Left ventricle myocardium superior (tissue), 1 donor: Measurements from ENCODE around the gene MIGA2. TPM values are rescaled to one million over a fixed set of nuclear protein-coding genes. Genes with fewer than 3 reads are reported as not detected.

Experiments
- ATAC-seq: fragments of 200-7000 bp; cut with Tn5 transposase; one replicate; pipeline ENCODE4 v1.9.1; 2020; ENCODE audit warnings: mild to moderate bottlenecking, moderate library complexity
- DNase-seq: peaks from one replicate; pipeline ENCODE4 v3.0.0-alpha.2; 2020
- intact Hi-C: fragments of 100-400 bp; cut with micrococcal nuclease; formaldehyde crosslinking; loops from one replicate; pipeline ENCODE4 v1.11.0; 2022
- total RNA-seq: library from RNA; stranded (reverse); fragmentation: NEBNext Ultra II Directional; extraction: Animal tissue kit (Norgen Biotek cat#: 25700); gene quantifications from one replicate; pipeline ENCODE4 v1.2.1, GENCODE V29; 2021
- donor health status: DM: no; HTN: yes; CAD: no; lungs with severe emphysema.

The MIGA2 gene
- total RNA-seq, 1 donor from 2014 or later = 39.0 TPM

- intact Hi-C loops = no loop called here
- no peak for DNase-seq
- no peak for ATAC-seq
Observed at GRCh38 chr9:129093602-129094386, 57.4 kb downstream of the MIGA2 start.

DNA sequence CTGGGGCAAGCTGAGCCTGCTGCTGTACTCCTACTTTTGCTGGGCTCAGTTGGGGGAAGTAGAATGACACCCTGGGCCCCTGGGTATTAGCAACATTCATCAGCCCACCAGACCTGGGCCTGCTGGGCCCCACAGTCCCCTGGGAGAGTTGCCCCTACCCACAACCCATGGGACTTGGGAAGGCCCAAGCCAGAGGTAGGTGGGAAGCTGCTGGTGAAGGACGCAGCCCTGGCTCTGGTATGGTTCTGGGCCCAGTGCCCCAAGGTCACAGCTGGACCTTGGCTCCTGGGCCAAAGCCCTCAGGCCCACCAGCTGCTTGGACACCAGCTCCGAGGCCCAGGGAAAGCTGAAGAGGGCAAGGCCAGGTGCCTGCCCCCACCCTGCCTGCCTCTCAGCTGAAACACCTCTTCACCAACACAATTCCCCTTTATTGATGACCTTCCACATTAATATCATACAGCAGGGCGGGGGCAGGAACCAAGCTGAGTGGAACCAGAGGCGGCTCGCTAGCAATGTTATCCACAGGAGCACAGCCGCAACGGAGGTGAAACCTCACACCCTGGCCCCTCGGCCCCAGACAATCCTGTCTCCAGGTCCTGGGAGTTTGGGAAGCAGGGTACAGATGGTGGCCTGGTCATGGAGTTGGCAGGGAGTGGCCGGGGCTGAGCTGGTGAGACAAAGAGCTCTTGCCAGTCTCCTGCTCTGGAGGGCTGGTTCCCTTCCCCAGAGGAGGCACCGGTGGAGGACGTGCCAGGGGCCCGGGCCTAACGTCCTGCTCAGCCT is 58.2 kb downstream of the MIGA2 start:
- peak; percentile 64 for DNase-seq
- ATAC-seq = peak; percentile 72
- intact Hi-C loops = no loop called here

- intact Hi-C loops = no loop called here
- no peak for ATAC-seq
- DNase-seq = no peak
Observed at GRCh38 chr9:129095170-129095667, 58.8 kb downstream of the MIGA2 start.

DNA sequence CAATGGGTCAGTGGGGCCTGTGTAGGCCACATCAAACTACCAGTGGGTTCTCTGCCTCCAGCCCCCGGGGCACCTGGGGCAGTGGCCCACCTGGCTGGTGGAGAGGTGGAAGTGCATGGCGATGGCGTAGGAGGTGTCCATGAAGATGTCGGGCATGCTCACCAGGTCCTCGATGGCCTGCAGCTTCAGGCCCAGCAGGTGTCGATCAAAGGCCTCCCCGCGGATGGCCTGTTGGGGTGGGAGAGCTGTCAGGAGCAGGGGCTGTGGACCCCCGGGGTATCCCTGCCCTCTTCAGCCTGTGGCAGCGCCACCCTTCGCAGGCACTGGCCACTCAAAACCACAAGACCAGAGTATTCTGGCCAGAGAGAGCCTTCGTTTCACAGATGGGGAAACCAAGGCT is 59.5 kb downstream of the MIGA2 start:
- DNase-seq = no peak
- intact Hi-C loops = no loop called here
- ATAC-seq = no peak

DNA sequence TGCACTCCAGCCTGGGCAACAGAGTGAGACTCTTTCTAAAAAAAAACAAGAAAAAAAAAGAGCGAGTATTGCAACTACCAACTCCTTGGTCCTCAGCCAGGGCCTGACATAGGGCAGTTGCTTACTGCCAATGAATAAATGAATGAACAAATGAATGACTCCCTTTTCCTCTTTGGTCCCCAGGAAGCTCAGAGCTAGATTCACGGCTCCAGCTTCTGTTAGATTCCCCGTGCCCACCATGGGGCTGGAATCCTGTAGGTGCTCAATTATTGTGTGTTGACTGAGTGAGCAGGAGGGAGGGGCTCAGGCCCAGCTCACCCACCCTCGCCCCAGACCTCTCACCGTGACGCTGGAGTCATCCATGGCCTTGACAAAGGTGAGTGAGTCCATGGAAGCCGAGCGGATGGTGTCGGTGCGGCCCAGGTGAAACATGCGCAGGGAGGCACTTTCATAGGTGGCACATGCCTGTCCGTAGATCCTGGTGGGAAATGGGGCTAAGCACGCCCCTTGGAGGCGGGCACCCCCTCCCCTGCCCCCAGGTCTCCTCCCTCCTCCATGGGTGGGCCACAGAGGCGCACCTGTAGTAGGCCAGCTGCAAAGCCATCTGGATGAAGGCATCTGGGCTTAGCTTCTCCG is 61.4 kb downstream of the MIGA2 start:
- ATAC-seq = no peak
- intact Hi-C loops = no loop called here
- DNase-seq = no peak

- DNase-seq (no peak), ATAC-seq (no peak)
- intact Hi-C loops = no loop called here
Observed at GRCh38 chr9:129098328-129098727, 61.9 kb downstream of the MIGA2 start.

- no peak for ATAC-seq
- DNase-seq = no peak
- intact Hi-C loops = no loop called here
Observed at GRCh38 chr9:129100383-129101169, 64.2 kb downstream of the MIGA2 start.

DNA sequence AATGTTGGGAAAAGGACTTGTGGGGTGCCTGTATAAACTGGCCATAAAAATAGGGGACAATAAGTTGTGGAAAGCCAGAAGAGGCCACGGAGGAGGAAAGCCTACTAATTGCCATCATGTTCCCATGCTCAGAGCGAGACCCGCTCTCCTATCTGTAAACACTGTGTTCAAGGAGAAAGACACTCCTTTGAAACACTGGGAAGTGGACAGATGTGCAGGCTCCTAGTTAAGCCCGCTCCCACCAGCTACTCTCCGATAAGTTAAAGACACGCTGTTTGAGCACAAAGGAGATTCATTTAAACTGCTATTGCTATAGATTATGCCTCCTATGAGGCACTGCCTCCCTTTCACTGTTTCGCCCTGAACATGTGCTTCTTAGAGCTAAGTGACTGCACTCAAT is 64.9 kb downstream of the MIGA2 start:
- intact Hi-C loops = no loop called here
- DNase-seq = no peak
- no peak for ATAC-seq

GRCh38 chr9:129102095-129102525 is 65.7 kb downstream of the MIGA2 start:
- intact Hi-C loops = no loop called here
- DNase-seq (no peak), ATAC-seq (peak; percentile 4)

GRCh38 chr9:129102791-129103594 is 66.6 kb downstream of the MIGA2 start:
- ATAC-seq = peak; percentile 70
- intact Hi-C loops = no loop called here
- DNase-seq = peak; percentile 59

DNA sequence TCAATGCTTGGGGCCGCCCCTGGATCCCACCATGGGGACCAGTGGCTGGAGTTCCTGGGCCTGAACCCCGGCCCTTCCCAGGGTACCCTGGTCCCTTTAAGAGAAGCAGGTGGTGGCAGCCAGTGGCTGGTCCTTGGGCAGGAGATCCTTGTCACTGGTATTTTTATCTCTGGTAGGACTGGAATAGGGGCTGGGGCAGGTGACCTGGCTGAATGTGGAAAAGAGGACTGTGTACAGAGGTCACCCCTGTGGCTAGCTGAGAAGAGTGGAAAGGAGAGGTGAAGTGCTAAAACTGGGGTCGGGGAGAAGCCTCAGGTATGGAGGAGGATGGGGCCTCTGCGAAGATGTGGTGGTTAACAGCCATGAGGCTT is 67.2 kb downstream of the MIGA2 start:
- intact Hi-C loops = no loop called here
- ATAC-seq (peak; percentile 23), DNase-seq (no peak)

- intact Hi-C loops = no loop called here
- DNase-seq (no peak), ATAC-seq (no peak)
Observed at GRCh38 chr9:129104051-129104450, 67.6 kb downstream of the MIGA2 start.

- no peak for ATAC-seq
- DNase-seq = no peak
- intact Hi-C loops = no loop called here
Observed at GRCh38 chr9:129105857-129106694, 69.7 kb downstream of the MIGA2 start.

DNA sequence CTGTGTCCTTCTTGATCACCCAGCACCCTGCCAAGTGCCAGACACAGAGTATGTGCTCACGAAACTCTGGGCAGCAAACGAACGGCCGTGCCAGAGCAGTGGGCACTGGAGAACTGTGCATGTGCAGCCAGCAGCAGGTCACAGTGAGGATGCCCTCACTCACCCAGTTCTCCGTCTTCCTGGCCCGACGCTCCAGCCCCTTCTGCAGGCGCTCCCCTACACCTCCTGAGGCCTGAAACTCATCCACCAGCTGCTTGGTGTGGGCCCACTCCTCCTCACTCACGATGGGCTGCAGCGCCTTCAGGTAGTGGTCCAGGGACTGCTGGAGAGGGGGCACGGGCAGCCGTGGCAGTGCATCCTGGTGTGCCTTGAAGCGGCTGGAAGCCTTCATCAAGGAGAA is 71.2 kb downstream of the MIGA2 start:
- intact Hi-C loops = no loop called here
- ATAC-seq (no peak), DNase-seq (no peak)

GRCh38 chr9:129108083-129108804 is 71.8 kb downstream of the MIGA2 start:
- DNase-seq = no peak
- no peak for ATAC-seq
- intact Hi-C loops = no loop called here

DNA sequence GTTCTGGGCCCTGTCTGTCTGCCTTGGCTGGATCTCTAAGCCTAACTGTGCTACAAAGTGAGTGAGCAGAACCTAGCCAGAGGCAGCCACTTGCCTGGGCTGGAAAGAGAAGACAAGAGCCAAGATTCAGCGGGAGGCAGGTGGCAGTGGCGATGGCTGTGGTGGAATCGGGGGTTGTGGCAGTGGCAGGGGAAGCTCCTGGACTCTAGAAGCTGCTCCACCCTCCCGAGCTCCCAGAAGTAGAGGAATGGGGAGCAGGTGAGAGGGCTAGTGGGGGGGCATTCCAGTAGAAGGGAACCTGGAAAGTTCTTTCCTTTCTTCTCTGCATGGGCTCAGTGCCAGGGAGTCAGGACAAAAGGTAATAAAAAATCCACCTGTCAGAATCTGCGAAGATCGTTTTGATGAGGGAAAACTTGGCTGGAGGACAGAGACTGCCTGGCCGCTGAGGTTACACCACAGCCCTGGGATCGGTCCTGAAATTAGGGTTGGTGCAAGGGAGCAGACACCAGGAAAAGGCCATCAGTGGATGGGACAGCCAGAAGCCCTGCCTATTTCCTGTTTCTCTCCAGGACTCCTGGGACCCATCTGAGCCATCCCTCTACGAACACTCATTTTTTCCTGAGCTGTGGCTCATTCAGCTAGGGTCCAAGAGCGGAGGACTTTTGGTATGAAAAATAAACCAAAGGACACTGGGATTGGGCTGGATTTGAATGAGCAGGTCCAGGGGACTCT is 72.5 kb downstream of the MIGA2 start:
- intact Hi-C loops = no loop called here
- ATAC-seq (no peak), DNase-seq (no peak)
